Lower leg skin (tissue), 3 donors: ENCODE data around the gene NCAPG.

Experiments used
- POLR2A ChIP-seq, 2 donors: fragments of 450-650 bp; IDR thresholded peaks; one replicate each; pipeline ENCODE4 v1.6.1; 2016 to 2017; ENCODE audit warnings: antibody characterized with exemption in 2 of 2, mild to moderate bottlenecking in 1 of 2, moderate library complexity in 1 of 2
- TF ChIP-seq, protein P1 (sequence below), 3 donors: fragments of 450-650 bp; IDR thresholded peaks; one replicate each; pipeline ENCODE4 v1.5.1; 2016; ENCODE audit warnings: antibody characterized with exemption in 3 of 3, mild to moderate bottlenecking in 3 of 3, moderate library complexity in 2 of 3

DNA sequence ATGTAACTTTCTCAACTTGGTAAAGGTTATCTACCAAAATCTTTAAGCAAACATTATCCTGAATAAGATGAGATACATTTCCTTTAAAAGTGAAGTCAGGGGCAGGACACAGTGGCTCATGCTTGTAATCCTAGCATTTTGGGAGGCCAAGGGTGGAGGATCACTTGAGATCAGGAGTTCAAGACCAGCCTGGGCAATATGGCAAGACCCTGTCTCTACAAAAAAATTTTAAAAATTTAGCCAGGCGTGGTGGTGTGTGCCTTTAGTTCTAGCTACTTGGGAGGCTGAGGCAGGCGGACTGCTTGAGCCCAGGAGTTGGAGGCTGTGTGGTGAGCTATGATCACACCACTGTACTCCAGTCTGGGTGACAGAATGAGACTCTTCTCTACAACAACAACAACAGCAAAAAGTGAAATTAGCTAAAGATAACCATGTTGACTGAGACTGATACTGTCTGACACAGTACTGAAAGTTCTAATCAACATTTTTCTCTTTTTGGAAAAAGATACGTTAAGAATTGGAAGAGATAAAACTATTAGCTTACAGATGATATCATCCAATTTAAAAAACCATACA lies 5.1 kb upstream of the NCAPG start:
- TF ChIP-seq, protein P1, sequence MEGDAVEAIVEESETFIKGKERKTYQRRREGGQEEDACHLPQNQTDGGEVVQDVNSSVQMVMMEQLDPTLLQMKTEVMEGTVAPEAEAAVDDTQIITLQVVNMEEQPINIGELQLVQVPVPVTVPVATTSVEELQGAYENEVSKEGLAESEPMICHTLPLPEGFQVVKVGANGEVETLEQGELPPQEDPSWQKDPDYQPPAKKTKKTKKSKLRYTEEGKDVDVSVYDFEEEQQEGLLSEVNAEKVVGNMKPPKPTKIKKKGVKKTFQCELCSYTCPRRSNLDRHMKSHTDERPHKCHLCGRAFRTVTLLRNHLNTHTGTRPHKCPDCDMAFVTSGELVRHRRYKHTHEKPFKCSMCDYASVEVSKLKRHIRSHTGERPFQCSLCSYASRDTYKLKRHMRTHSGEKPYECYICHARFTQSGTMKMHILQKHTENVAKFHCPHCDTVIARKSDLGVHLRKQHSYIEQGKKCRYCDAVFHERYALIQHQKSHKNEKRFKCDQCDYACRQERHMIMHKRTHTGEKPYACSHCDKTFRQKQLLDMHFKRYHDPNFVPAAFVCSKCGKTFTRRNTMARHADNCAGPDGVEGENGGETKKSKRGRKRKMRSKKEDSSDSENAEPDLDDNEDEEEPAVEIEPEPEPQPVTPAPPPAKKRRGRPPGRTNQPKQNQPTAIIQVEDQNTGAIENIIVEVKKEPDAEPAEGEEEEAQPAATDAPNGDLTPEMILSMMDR (IDR thresholded peaks at IDR 0.05): no peak
- TF ChIP-seq POLR2A (IDR thresholded peaks at IDR 0.05): no peak
